SK-N-SH treated with all-trans-retinoic acid at 6 μM for 48 hours (cell line): Measurements from ENCODE around the gene UBE2R2.

Experiments
- ATAC-seq: fragments of 200-7000 bp; cut with Tn5 transposase; 3 replicates; pipeline ENCODE4 v1.9.1; 2020; ENCODE audit warnings: mild to moderate bottlenecking, moderate library complexity
- ARNTL ChIP-seq: fragments of 450-650 bp; formaldehyde crosslinking; IDR thresholded peaks from 2 replicates; pipeline ENCODE4 v1.5.0; 2020; ENCODE audit warnings: low read depth, mild to moderate bottlenecking, moderate library complexity, borderline replicate concordance
- BACH2 ChIP-seq: fragments of 250-450 bp; sonication (Bioruptor Pico); IDR thresholded peaks from 2 replicates; pipeline ENCODE4 v1.9.0; 2021; ENCODE audit warnings: mild to moderate bottlenecking, borderline replicate concordance
- ESRRG ChIP-seq: fragments of 250-450 bp; sonication (Bioruptor Pico); IDR thresholded peaks from 2 replicates; pipeline ENCODE4 v1.6.1; 2021; ENCODE audit warnings: mild to moderate bottlenecking
- GLIS3 ChIP-seq: fragments of 250-450 bp; sonication (Bioruptor Pico); IDR thresholded peaks from 2 replicates; pipeline ENCODE4 v1.5.0; 2020; ENCODE audit warnings: mild to moderate bottlenecking, moderate library complexity
- OSR1 ChIP-seq: fragments of 250-450 bp; sonication (Bioruptor Pico); IDR thresholded peaks from 2 replicates; pipeline ENCODE4 v1.8.0; 2022; ENCODE audit warnings: moderate library complexity, mild to moderate bottlenecking, inconsistent platforms
- PATZ1 ChIP-seq: fragments of 250-450 bp; sonication (Bioruptor Pico); IDR thresholded peaks from 2 replicates; pipeline ENCODE4 v1.8.0; 2020; ENCODE audit warnings: mild to moderate bottlenecking, moderate library complexity, borderline replicate concordance
- POU6F1 ChIP-seq: fragments of 250-450 bp; sonication (Bioruptor Pico); IDR thresholded peaks from 2 replicates; pipeline ENCODE4 v1.8.0; 2021; ENCODE audit warnings: low read depth, mild to moderate bottlenecking, moderate library complexity, borderline replicate concordance
- PPARA ChIP-seq: fragments of 250-450 bp; sonication (Bioruptor Pico); IDR thresholded peaks from 2 replicates; pipeline ENCODE4 v1.5.0; 2020; ENCODE audit warnings: mild to moderate bottlenecking, borderline replicate concordance
- RARB ChIP-seq: fragments of 250-450 bp; sonication (Bioruptor Pico); IDR thresholded peaks from 2 replicates; pipeline ENCODE4 v1.8.0; 2021; ENCODE audit warnings: mild to moderate bottlenecking, moderate library complexity
- SNAI2 ChIP-seq: fragments of 250-450 bp; sonication (Bioruptor Pico); IDR thresholded peaks from 2 replicates; pipeline ENCODE4 v1.5.0; 2020; ENCODE audit warnings: mild to moderate bottlenecking, moderate library complexity
- TOX ChIP-seq: fragments of 250-450 bp; sonication (Bioruptor Pico); IDR thresholded peaks from 2 replicates; pipeline ENCODE4 v1.8.0; 2021; ENCODE audit warnings: mild to moderate bottlenecking, moderate library complexity, borderline replicate concordance
- TSHZ2 ChIP-seq: fragments of 250-450 bp; sonication (Bioruptor Pico); IDR thresholded peaks from 2 replicates; pipeline ENCODE4 v1.5.0; 2020; ENCODE audit warnings: mild to moderate bottlenecking, moderate library complexity
- ZFP3 ChIP-seq: fragments of 250-450 bp; sonication (Bioruptor Pico); IDR thresholded peaks from 2 replicates; pipeline ENCODE4 v1.5.0; 2020; ENCODE audit warnings: mild to moderate bottlenecking, moderate library complexity
- ZFP30 ChIP-seq: fragments of 450-650 bp; formaldehyde crosslinking; IDR thresholded peaks from 2 replicates; pipeline ENCODE4 v1.5.0; 2022; ENCODE audit warnings: mild to moderate bottlenecking, moderate library complexity
- ZNF565 ChIP-seq: fragments of 450-650 bp; formaldehyde crosslinking; conservative IDR thresholded peaks from 2 replicates; pipeline ENCODE4 v1.5.0; 2020; ENCODE audit warnings: low read depth, mild to moderate bottlenecking, moderate library complexity
- ZNF70 ChIP-seq: fragments of 450-650 bp; formaldehyde crosslinking; IDR thresholded peaks from 2 replicates; pipeline ENCODE4 v1.5.0; 2020; ENCODE audit warnings: mild to moderate bottlenecking, moderate library complexity
- TF ChIP-seq, protein P1 (sequence below): fragments of 250-450 bp; sonication (Bioruptor Pico); IDR thresholded peaks from 2 replicates; pipeline ENCODE4 v1.5.1; 2020; ENCODE audit warnings: low read depth, mild to moderate bottlenecking, moderate library complexity
- TF ChIP-seq, protein P2 (sequence below): fragments of 250-450 bp; sonication (Bioruptor Pico); IDR thresholded peaks from 2 replicates; pipeline ENCODE4 v1.5.1; 2021; ENCODE audit warnings: mild to moderate bottlenecking, moderate library complexity

The UBE2R2 gene

DNA sequence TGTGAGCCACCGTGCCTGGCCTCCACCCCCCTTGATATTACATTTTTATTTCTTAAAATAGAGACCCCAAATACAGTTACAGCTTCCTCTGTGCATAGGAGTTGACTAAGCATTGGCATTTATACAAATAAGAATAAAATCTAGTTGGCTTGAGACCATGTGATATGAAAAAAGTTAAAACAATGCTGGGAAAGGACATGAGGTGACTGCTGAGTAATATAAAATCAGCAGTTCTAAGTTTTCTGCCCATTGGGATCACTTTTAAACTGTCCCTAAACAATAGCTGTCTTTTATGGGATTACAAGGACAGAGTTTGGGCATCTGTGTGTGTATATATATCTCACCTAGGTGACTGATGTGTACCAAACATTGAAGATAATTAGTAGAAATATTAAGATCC lies 96.6 kb downstream of the UBE2R2 start (continued):
- TF ChIP-seq POU6F1 (no peak), BACH2 (CRISPR knock-in tag) (no peak), OSR1 (CRISPR knock-in tag) (no peak), TOX (no peak), ARNTL (CRISPR knock-in tag) (no peak), SNAI2 (CRISPR knock-in tag) (no peak), ZNF70 (CRISPR knock-in tag) (no peak), GLIS3 (no peak), ZFP3 (CRISPR knock-in tag) (no peak)
- TF ChIP-seq, protein P1, sequence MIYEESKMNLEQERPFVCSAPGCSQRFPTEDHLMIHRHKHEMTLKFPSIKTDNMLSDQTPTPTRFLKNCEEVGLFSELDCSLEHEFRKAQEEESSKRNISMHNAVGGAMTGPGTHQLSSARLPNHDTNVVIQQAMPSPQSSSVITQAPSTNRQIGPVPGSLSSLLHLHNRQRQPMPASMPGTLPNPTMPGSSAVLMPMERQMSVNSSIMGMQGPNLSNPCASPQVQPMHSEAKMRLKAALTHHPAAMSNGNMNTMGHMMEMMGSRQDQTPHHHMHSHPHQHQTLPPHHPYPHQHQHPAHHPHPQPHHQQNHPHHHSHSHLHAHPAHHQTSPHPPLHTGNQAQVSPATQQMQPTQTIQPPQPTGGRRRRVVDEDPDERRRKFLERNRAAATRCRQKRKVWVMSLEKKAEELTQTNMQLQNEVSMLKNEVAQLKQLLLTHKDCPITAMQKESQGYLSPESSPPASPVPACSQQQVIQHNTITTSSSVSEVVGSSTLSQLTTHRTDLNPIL, result no peak
- TF ChIP-seq, protein P2, sequence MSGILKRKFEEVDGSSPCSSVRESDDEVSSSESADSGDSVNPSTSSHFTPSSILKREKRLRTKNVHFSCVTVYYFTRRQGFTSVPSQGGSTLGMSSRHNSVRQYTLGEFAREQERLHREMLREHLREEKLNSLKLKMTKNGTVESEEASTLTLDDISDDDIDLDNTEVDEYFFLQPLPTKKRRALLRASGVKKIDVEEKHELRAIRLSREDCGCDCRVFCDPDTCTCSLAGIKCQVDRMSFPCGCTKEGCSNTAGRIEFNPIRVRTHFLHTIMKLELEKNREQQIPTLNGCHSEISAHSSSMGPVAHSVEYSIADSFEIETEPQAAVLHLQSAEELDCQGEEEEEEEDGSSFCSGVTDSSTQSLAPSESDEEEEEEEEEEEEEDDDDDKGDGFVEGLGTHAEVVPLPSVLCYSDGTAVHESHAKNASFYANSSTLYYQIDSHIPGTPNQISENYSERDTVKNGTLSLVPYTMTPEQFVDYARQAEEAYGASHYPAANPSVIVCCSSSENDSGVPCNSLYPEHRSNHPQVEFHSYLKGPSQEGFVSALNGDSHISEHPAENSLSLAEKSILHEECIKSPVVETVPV (CRISPR knock-in tag), result no peak
- TF ChIP-seq, all 23 proteins: peak for 0

GRCh38 chr9:33914887-33915628 lies 98.1 kb downstream of the UBE2R2 start:
- TF ChIP-seq ZFP30 (CRISPR knock-in tag) (no peak), ZNF565 (CRISPR knock-in tag) (no peak), ARNTL (CRISPR knock-in tag) (no peak)
- TF ChIP-seq, protein P2 (CRISPR knock-in tag), result no peak
- no peak for ATAC-seq

- TF ChIP-seq ZNF565 (CRISPR knock-in tag) (no peak), ARNTL (CRISPR knock-in tag) (no peak), PATZ1 (CRISPR knock-in tag) (no peak), ZNF70 (CRISPR knock-in tag) (no peak), PPARA (no peak), SNAI2 (CRISPR knock-in tag) (no peak)
- TF ChIP-seq, protein P1, result no peak
- TF ChIP-seq, all 23 proteins: peak for 0
- ATAC-seq, result no peak
Observed at GRCh38 chr9:33917036-33917435, 100.1 kb downstream of the UBE2R2 start.

DNA sequence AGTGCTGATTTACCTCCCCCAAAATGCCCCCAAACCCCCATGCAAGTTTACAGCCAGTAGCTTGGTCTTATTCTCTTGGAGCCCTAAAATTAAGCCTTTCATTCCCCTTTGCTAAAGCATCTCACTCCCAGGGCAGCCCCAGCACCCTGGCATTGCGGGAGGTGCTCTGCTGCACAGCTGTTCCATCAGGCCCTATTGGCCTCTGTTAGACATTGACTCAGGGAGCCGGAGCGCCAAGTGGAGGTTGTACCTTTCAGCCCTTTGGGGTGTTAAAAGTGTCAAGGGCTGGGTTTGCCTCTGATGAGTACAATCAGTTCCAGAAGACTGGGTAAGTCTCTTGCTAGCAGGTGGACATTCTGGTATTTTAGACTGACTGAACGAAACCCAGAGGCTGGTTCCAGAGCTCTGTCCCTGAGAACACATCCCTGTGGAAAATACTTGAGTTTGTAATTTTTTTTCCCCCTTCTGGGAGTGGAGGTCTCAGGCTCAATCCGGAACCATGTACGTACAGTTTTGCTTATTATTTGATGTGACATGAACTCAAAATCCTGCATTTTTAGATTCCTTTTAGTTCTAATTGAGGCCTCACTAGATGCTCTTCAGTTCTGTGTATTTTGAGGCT lies 102.4 kb downstream of the UBE2R2 start:
- ATAC-seq, result no peak
- no peak for TF ChIP-seq ESRRG (CRISPR knock-in tag)
- no peak for TF ChIP-seq RARB (CRISPR knock-in tag)
- no peak for TF ChIP-seq ZNF565 (CRISPR knock-in tag)
- no peak for TF ChIP-seq ZNF70 (CRISPR knock-in tag)
- TF ChIP-seq, protein P1, result no peak
- no peak for TF ChIP-seq TSHZ2 (CRISPR knock-in tag)
- TF ChIP-seq POU6F1, result no peak
- TF ChIP-seq OSR1 (CRISPR knock-in tag), result no peak
